ENCODE measurements around the gene LCE2B. TPM values are rescaled to one million over a fixed set of nuclear protein-coding genes. Genes with fewer than 3 reads are reported as not detected.
"Not testable (repeated sequence)": the region's sequence is repeated elsewhere in the genome, so short reads cannot be mapped to it uniquely, and the experiment has no call there.

LCE2B gene
- total RNA-seq, result not detected
- polyA plus RNA-seq (ENCODE audit: insufficient read depth, low read depth, low replicate concordance), result not detected
- long read RNA-seq, donor 1, result 0 reads
- long read RNA-seq, donor 2, result 0 reads
- long read RNA-seq, donor 3, result 0 reads
- long read RNA-seq, donor 4, result 0 reads
- long read RNA-seq, donor 5, result 0 reads
- long read RNA-seq, donor 6, result 0 reads
- long read RNA-seq, donor 7, result 0 reads
- long read RNA-seq, donor 8, result 0 reads
- long read RNA-seq, donor 9, result 0 reads
- long read RNA-seq, donor 10, result 0 reads

GRCh38 chr1:152685823-152686222 is at the start of gene LCE2B:
TSS of gene LCE2B (plus strand) at chr1:152686123. CDS start at chr1:152686844, 721 bp downstream.
- H3K4me1 ChIP-seq (ENCODE audit: control insufficient read depth in 2 of 3, insufficient read depth in 2 of 3, low read depth in 1 of 3, low read length in 3 of 3); H3K9ac ChIP-seq (ENCODE audit: low read length in 3 of 3); FAIRE-seq; DNase-seq; H3K4me3 ChIP-seq (ENCODE audit: low read length in 3 of 3); intact Hi-C loops (cut with DNase I); H3K27me3 ChIP-seq (ENCODE audit: control insufficient read depth, insufficient read depth, low read length); H3K9me3 ChIP-seq (ENCODE audit: control insufficient read depth in 2 of 3, insufficient read depth in 1 of 3, low read length in 3 of 3); H3K27ac ChIP-seq (ENCODE audit: low read depth in 2 of 2, low read length in 2 of 2); H3K36me3 ChIP-seq (ENCODE audit: control insufficient read depth in 2 of 3, insufficient read depth in 3 of 3, low read length in 3 of 3): not testable (repeated sequence)

GRCh38 chr1:152640351-152640750 is 45.6 kb upstream of the LCE2B start:
- DNase-seq (no peak), FAIRE-seq (no peak)
- TF ChIP-seq CTCF (IDR thresholded peaks at IDR 0.05; ENCODE audit: borderline replicate concordance, extremely low read depth, insufficient read depth), result no peak
- Histone ChIP-seq H3K9me3 (ENCODE audit: control insufficient read depth in 2 of 3, insufficient read depth in 1 of 3, low read length in 3 of 3) (peaks cover 0 to 8% (median 4%) of the 10 kb centered on the region in 3 donors), H3K4me1 (ENCODE audit: control insufficient read depth in 2 of 3, insufficient read depth in 2 of 3, low read depth in 1 of 3, low read length in 3 of 3) (no peaks in the 10 kb centered on the region), H3K36me3 (ENCODE audit: control insufficient read depth in 2 of 3, insufficient read depth in 3 of 3, low read length in 3 of 3) (no peaks in the 10 kb centered on the region), H3K27me3 (ENCODE audit: control insufficient read depth, insufficient read depth, low read length) (no peaks in the 10 kb centered on the region), H3K27ac (ENCODE audit: low read depth in 2 of 2, low read length in 2 of 2) (no peak overlapping the region), H3K9ac (ENCODE audit: low read length in 3 of 3) (no peak overlapping the region), H3K4me3 (ENCODE audit: low read length in 3 of 3) (no peak overlapping the region)
- intact Hi-C loops (cut with DNase I), result no loop called here

GRCh38 chr1:152643945-152644344 is 42.0 kb upstream of the LCE2B start:
- Histone ChIP-seq H3K4me1 (ENCODE audit: control insufficient read depth in 2 of 3, insufficient read depth in 2 of 3, low read depth in 1 of 3, low read length in 3 of 3) (no peaks in the 10 kb centered on the region), H3K4me3 (ENCODE audit: low read length in 3 of 3) (no peak overlapping the region), H3K9ac (ENCODE audit: low read length in 3 of 3) (no peak overlapping the region), H3K27me3 (ENCODE audit: control insufficient read depth, insufficient read depth, low read length) (no peaks in the 10 kb centered on the region), H3K27ac (ENCODE audit: low read depth in 2 of 2, low read length in 2 of 2) (no peak overlapping the region), H3K36me3 (ENCODE audit: control insufficient read depth in 2 of 3, insufficient read depth in 3 of 3, low read length in 3 of 3) (no peaks in the 10 kb centered on the region), H3K9me3 (ENCODE audit: control insufficient read depth in 2 of 3, insufficient read depth in 1 of 3, low read length in 3 of 3) (no peaks in the 10 kb centered on the region)
- no peak for TF ChIP-seq CTCF (IDR thresholded peaks at IDR 0.05; ENCODE audit: borderline replicate concordance, extremely low read depth, insufficient read depth)
- DNase-seq (no peak), FAIRE-seq (no peak)
- intact Hi-C loops (cut with DNase I), result no loop called here

- Histone ChIP-seq H3K4me1 (ENCODE audit: control insufficient read depth in 2 of 3, insufficient read depth in 2 of 3, low read depth in 1 of 3, low read length in 3 of 3) (no peaks in the 10 kb centered on the region), H3K9me3 (ENCODE audit: control insufficient read depth in 2 of 3, insufficient read depth in 1 of 3, low read length in 3 of 3) (no peaks in the 10 kb centered on the region), H3K9ac (ENCODE audit: low read length in 3 of 3) (no peak overlapping the region), H3K4me3 (ENCODE audit: low read length in 3 of 3) (no peak overlapping the region), H3K27ac (ENCODE audit: low read depth in 2 of 2, low read length in 2 of 2) (no peak overlapping the region), H3K27me3 (ENCODE audit: control insufficient read depth, insufficient read depth, low read length) (no peaks in the 10 kb centered on the region), H3K36me3 (ENCODE audit: control insufficient read depth in 2 of 3, insufficient read depth in 3 of 3, low read length in 3 of 3) (no peaks in the 10 kb centered on the region)
- TF ChIP-seq CTCF (IDR thresholded peaks at IDR 0.05; ENCODE audit: borderline replicate concordance, extremely low read depth, insufficient read depth), result no peak
- DNase-seq, result no peak
- intact Hi-C loops (cut with DNase I), result no loop called here
- FAIRE-seq, result no peak
These were observed 40.8 kb upstream of the LCE2B start for GRCh38 chr1:152645146-152645545.

Measured in kidney (tissue), 22 donors.